ENCODE results near the gene PPT1.

Gene PPT1

DNA sequence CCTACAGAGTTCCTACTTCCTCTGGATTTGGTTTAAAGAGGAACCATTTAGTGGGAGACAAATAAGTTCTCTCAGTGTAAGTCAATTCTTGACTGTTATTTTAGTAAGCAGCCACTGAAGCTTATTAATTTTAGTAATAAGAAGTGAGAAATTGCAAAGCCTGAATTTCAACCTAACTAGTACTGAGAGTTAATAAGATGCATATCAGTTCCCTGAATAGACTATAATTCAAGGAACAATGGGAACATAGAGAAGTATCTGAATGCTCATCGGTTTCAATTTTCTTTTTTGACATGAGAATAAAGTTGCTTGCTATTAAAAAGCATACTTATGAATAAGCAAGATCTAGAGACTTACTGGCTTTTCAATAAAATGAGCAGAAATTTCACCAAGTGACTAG is 8.0 kb upstream of the PPT1 start:
- no peak for DNase-seq (ENCODE audit: extremely low read depth, low read depth)
- TF ChIP-seq, protein P1, sequence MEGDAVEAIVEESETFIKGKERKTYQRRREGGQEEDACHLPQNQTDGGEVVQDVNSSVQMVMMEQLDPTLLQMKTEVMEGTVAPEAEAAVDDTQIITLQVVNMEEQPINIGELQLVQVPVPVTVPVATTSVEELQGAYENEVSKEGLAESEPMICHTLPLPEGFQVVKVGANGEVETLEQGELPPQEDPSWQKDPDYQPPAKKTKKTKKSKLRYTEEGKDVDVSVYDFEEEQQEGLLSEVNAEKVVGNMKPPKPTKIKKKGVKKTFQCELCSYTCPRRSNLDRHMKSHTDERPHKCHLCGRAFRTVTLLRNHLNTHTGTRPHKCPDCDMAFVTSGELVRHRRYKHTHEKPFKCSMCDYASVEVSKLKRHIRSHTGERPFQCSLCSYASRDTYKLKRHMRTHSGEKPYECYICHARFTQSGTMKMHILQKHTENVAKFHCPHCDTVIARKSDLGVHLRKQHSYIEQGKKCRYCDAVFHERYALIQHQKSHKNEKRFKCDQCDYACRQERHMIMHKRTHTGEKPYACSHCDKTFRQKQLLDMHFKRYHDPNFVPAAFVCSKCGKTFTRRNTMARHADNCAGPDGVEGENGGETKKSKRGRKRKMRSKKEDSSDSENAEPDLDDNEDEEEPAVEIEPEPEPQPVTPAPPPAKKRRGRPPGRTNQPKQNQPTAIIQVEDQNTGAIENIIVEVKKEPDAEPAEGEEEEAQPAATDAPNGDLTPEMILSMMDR (IDR thresholded peaks at IDR 0.05; ENCODE audit: low read depth, low read length): no peak

DNA sequence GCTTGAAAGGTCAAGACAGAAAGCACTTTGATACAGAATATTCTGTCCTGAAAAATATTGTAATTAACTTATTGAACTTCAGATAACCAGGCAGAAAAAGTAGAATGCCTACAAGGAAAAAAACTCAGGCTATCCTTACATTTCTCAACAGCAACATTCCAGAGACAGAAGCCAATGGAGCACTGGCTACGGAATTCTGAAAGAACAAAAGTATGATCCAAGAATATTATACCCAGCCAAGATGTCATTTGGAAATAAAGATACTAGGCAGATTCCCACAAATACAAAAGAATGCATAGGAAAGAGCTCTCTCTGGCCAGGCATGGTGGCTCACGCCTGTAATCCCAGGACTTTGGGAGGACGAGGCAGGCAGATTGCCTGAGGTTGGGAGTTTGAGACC is 5.8 kb upstream of the PPT1 start:
- DNase-seq (ENCODE audit: extremely low read depth, low read depth): no peak
- TF ChIP-seq, protein P1 (IDR thresholded peaks at IDR 0.05; ENCODE audit: low read depth, low read length): no peak

DNA sequence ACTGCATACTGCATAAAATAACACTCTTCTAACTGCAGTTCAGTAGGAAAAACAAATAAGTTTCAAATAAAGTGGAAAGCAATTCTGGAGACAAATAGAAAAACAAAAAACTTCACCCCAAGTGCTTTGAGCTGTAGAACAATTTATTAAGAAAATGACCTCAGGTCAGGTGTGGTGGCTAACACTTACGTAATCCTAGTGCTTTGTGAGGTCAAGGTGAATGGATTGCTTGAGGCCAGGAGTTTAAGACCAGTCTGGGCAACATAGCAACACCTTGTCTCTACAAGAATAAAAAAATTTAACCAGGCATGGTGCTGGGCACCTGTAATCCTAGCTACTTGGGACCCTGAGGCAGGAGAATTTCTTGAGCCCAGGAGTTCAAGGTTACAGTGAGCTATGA is 5.0 kb upstream of the PPT1 start:
- no peak for DNase-seq (ENCODE audit: extremely low read depth, low read depth)
- TF ChIP-seq, protein P1 (IDR thresholded peaks at IDR 0.05; ENCODE audit: low read depth, low read length): no peak

DNA sequence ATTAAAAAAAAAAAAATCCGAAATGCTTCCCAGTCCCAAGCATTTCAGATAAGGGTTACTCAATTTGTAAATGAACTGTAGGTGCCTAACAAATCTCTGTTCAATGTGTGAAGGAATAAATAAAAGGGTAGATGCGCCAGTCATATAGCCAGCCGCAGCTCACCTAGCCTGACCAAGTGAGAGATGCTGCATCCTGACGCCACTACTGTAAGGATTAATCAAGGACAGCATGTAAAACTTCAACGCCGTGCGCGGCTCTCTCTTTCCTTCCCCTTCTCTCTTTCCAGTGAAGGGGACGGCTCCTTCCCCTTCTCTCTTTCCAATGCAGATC is 441 bp downstream of the PPT1 start:
- TF ChIP-seq, protein P1 (IDR thresholded peaks at IDR 0.05; ENCODE audit: low read depth, low read length): no peak
- no peak for DNase-seq (ENCODE audit: extremely low read depth, low read depth)

DNA sequence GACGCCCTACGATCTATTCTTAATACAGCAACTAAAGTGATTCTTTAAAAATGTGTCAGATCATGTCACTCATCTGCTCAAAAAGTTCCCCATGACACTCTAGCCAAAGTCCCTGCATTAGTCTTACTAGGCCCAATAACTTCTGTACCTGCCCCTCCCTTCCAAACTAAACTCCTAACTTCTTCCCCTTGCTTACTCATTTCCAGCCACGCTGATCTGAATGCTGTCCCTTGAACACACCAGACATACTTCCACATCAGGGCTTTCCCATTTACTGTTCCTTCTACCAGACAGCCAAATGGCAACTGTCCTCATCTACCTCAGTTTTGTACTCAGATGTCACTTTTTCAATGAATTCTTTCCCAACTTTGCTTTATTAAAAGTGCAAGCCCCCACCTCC is 1.2 kb downstream of the PPT1 start:
- TF ChIP-seq, protein P1 (IDR thresholded peaks at IDR 0.05; ENCODE audit: low read depth, low read length): no peak
- no peak for DNase-seq (ENCODE audit: extremely low read depth, low read depth)

DNA sequence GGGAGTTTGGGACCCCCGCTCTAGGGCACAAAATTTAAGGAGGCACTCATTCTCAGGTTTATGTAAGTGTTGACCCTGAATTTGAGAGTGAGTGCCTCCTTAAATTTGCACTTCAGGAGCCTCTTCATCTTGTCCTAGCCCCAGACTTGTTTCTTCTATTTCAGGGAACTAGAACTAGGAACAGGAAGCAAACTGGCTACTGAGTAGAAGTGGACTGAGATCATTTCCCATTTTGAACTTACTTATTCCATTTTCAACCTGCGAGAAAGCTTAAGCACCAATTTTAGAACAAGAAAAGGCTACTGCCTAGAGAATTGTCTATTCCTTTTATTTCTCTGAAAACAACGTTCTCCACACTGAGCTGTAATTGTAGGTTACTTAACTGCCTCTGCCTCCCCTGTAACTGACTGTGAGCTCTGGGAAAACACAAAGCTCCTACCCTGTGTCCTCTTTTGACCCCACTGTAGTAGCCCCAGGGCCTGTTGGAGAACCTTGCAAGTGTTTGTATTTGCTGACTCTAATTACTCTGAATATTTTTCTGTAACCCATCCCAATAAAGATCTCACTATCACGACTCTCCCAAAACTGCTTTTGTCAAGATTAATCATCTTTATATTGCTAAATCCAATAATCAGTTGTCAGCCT is 2.5 kb downstream of the PPT1 start:
- TF ChIP-seq, protein P1 (IDR thresholded peaks at IDR 0.05; ENCODE audit: low read depth, low read length): no peak
- DNase-seq (ENCODE audit: extremely low read depth, low read depth): no peak

DNA sequence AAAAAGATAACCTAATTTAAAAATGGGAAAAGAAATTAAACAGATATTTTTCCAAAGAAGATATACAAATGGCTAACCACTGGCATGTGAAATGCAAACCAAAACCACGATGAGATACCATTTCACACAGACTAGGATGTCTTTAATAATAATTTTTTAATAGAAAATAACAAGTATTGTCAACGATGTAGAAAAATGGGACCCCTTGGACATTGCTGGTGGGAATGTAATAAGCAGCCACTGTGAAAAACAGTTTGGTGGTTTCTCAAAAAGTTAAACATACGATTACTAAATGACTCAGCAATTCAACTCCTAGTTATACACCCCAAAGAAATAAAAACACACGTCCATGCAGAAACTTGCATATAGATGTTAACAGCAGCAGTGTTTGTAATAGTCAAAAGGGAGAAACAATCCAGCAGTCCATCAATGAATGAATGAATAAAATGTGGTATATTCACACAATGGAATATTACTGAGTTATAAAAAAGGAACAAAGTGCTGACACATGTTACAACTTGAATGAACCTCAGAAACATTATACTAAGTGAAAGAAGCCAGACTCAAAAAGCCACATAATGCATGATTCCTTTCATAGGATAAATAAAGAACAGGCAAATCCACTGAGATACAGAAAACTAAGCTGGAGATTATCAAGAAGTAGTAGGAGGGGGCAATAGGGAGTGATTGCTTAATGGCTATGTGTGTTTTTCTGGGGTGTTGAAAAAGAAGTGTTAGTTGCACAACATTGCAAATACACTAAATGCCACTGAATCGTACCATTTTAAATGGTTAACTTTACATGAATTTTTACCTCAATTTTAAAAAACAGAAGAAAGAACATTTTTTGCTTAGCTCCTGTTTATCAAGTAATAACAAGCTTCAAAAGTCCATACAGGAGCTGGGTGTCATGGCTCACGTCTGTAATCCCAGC is 4.1 kb downstream of the PPT1 start:
- TF ChIP-seq, protein P1 (IDR thresholded peaks at IDR 0.05; ENCODE audit: low read depth, low read length): no peak
- no peak for DNase-seq (ENCODE audit: extremely low read depth, low read depth)

Data from AG09319 (cell line).